SK-N-SH (cell line): ENCODE measurements around the gene IL27RA. TPM values are rescaled to one million over a fixed set of nuclear protein-coding genes. Genes with fewer than 3 reads are reported as not detected.

Source experiments
- CTCF ChIA-PET: fragments of 300-600, 350-600 bp; formaldehyde crosslinking; extraction: SDS; loops from one replicate; lab custom pipeline; 2021; lab: Yijun Ruan, JAX
- POLR2A ChIA-PET: fragments of 350-600 bp; sonication (Branson Sonifier 250); formaldehyde crosslinking; extraction: SDS; loops from one replicate; lab custom pipeline; 2020; ENCODE audit warnings: antibody characterized with exemption, inconsistent platforms; lab: Yijun Ruan, JAX
- DNase-seq: peaks from one replicate; pipeline ENCODE4 v3.0.0; 2012
- H2AFZ ChIP-seq: fragments of 200-600 bp; sonication (generic); 2 replicates; pipeline ENCODE4 v1.8.1; 2016; ENCODE audit warnings: antibody characterized with exemption, mild to moderate bottlenecking, low read depth
- H3F3A ChIP-seq: fragments of 200-600 bp; sonication (generic); replicated peaks from 2 replicates; pipeline ENCODE3; 2016; ENCODE audit warnings: antibody characterized with exemption, mild to moderate bottlenecking; ENCODE audit not compliant: insufficient read depth
- H3K27ac ChIP-seq, 2 experiments: fragments of 200-500 bp in 1 of 2; fragments of 200-600 bp in 1 of 2; sonication (Bioruptor generic) in 1 of 2; sonication (generic), shearing (Covaris generic) in 1 of 2; 2 replicates each; pipeline versions ENCODE4 v1.5.1 to v1.6.1; 2014 to 2016; ENCODE audit warnings: low read depth in 2 of 2, inconsistent platforms in 1 of 2, low read length in 1 of 2, mild to moderate bottlenecking in 1 of 2, mixed read lengths in 1 of 2
- H3K27me3 ChIP-seq: fragments of 200-600 bp; sonication (generic), shearing (Covaris generic); 2 replicates; pipeline ENCODE4 v1.6.1; 2016; ENCODE audit warnings: mixed run types; ENCODE audit not compliant: insufficient read depth
- H3K36me3 ChIP-seq, 2 experiments: fragments of 200-500 bp in 1 of 2; fragments of 200-600 bp in 1 of 2; sonication (Bioruptor generic) in 1 of 2; sonication (generic) in 1 of 2; replicated peaks in 1 of 2; 2 replicates each; pipeline versions ENCODE3 to v1.5.1; 2014 to 2016; ENCODE audit warnings: low read length in 1 of 2, mild to moderate bottlenecking in 1 of 2; ENCODE audit not compliant: insufficient read depth in 2 of 2, control insufficient read depth in 1 of 2
- H3K4me1 ChIP-seq, 2 experiments: fragments of 200-500 bp in 1 of 2; fragments of 200-600 bp in 1 of 2; sonication (Bioruptor generic) in 1 of 2; sonication (generic), shearing (Covaris generic) in 1 of 2; 2 replicates each; pipeline versions ENCODE4 v1.5.1 to v1.6.1; 2014 to 2016; ENCODE audit warnings: low read depth in 1 of 2, low read length in 1 of 2, mixed run types in 1 of 2; ENCODE audit not compliant: insufficient read depth in 2 of 2, control insufficient read depth in 1 of 2
- H3K4me2 ChIP-seq: fragments of 200-600 bp; sonication (generic), shearing (Covaris generic); 2 replicates; pipeline ENCODE4 v1.6.1; 2017; ENCODE audit warnings: mixed run types
- H3K4me3 ChIP-seq, 2 experiments: fragments of 200-500 bp in 1 of 2; fragments of 200-600 bp in 1 of 2; sonication (Bioruptor generic) in 1 of 2; sonication (generic), shearing (Covaris generic) in 1 of 2; 2 replicates each; pipeline versions ENCODE4 v1.5.1 to v1.8.1; 2014 to 2016; ENCODE audit warnings: low read depth in 2 of 2, inconsistent platforms in 1 of 2, low read length in 1 of 2, mild to moderate bottlenecking in 1 of 2, mixed read lengths in 1 of 2, moderate library complexity in 1 of 2
- H3K79me2 ChIP-seq: fragments of 200-600 bp; sonication (generic); 2 replicates; pipeline ENCODE4 v1.8.1; 2017; ENCODE audit warnings: mild to moderate bottlenecking; ENCODE audit not compliant: insufficient read depth
- H3K9ac ChIP-seq: fragments of 200-600 bp; sonication (generic); 2 replicates; pipeline ENCODE4 v1.6.1; 2017; ENCODE audit warnings: mixed run types
- H3K9me2 ChIP-seq: fragments of 200-600 bp; sonication (generic); 2 replicates; pipeline ENCODE4 v1.6.1; 2017; ENCODE audit warnings: mixed run types
- H3K9me3 ChIP-seq: fragments of 200-600 bp; sonication (generic); 2 replicates; pipeline ENCODE4 v1.6.1; 2017; ENCODE audit warnings: mixed run types, mild to moderate bottlenecking, moderate library complexity
- H4K20me1 ChIP-seq: fragments of 200-600 bp; sonication (generic); 2 replicates; pipeline ENCODE4 v1.6.1; 2017; ENCODE audit warnings: mild to moderate bottlenecking, mixed run types; ENCODE audit not compliant: insufficient read depth
- CHD2 ChIP-seq: fragments of 150-350 bp; IDR thresholded peaks from 2 replicates; pipeline ENCODE4 v1.6.1; 2018; ENCODE audit warnings: low read length; ENCODE audit not compliant: partially characterized antibody
- ELF1 ChIP-seq: IDR thresholded peaks from 2 replicates; pipeline ENCODE4 v1.4.0; 2012
- EP300 ChIP-seq, 2 experiments: IDR thresholded peaks; 2 replicates each; pipeline versions ENCODE4 v1.4.0 to v1.6.1; 2012; ENCODE audit warnings: borderline replicate concordance in 1 of 2, low read depth in 1 of 2, low read length in 1 of 2
- EZH2phosphoT487 ChIP-seq: fragments of 200-600 bp; sonication (generic); IDR thresholded peaks from 2 replicates; pipeline ENCODE4 v1.6.1; 2017; ENCODE audit warnings: low read depth, mixed run types, mild to moderate bottlenecking, antibody characterized with exemption, moderate library complexity, borderline replicate concordance
- FOSL2 ChIP-seq: IDR thresholded peaks from 2 replicates; pipeline ENCODE4 v1.4.0; 2012; ENCODE audit warnings: low read depth, mild to moderate bottlenecking, moderate library complexity, borderline replicate concordance
- GATA2 ChIP-seq: sonication (generic); formaldehyde crosslinking; IDR thresholded peaks from 2 replicates; pipeline ENCODE4 v1.5.0; 2020; ENCODE audit warnings: mild to moderate bottlenecking, missing genetic modification reagents
- IRF3 ChIP-seq: fragments of 150-350 bp; IDR thresholded peaks from 2 replicates; pipeline ENCODE4 v1.6.1; 2016; ENCODE audit warnings: mild to moderate bottlenecking, low read depth, low read length
- MAX ChIP-seq: IDR thresholded peaks from 2 replicates; pipeline ENCODE4 v1.4.0; 2012; ENCODE audit warnings: low read depth
- MXI1 ChIP-seq: IDR thresholded peaks from 2 replicates; pipeline ENCODE4 v1.6.1; 2012; ENCODE audit warnings: mild to moderate bottlenecking, low read depth, low read length, improper control_type of control experiment
- NRF1 ChIP-seq: IDR thresholded peaks from 2 replicates; pipeline ENCODE4 v1.6.1; 2012; ENCODE audit warnings: low read depth, mild to moderate bottlenecking, low read length
- PBX3 ChIP-seq: IDR thresholded peaks from 2 replicates; pipeline ENCODE4; 2012
- POLR2AphosphoS5 ChIP-seq: IDR thresholded peaks from 2 replicates; pipeline ENCODE4 v1.6.1; 2012; ENCODE audit warnings: low read depth, low read length
- RCOR1 ChIP-seq: fragments of 150-350 bp; IDR thresholded peaks from 2 replicates; pipeline ENCODE4 v1.6.1; 2017; ENCODE audit warnings: antibody characterized with exemption, low read length
- REST ChIP-seq: IDR thresholded peaks from 2 replicates; pipeline ENCODE4 v1.6.1; 2012; ENCODE audit warnings: mild to moderate bottlenecking, low read depth, low read length, moderate library complexity
- RXRA ChIP-seq: IDR thresholded peaks from 2 replicates; pipeline ENCODE4 v1.4.0; 2012; ENCODE audit warnings: low read depth, mild to moderate bottlenecking, borderline replicate concordance
- SIN3A ChIP-seq: IDR thresholded peaks from 2 replicates; pipeline ENCODE4 v1.6.1; 2012; ENCODE audit warnings: low read depth, mild to moderate bottlenecking, low read length, moderate library complexity, borderline replicate concordance
- TCF12 ChIP-seq: IDR thresholded peaks from 2 replicates; pipeline ENCODE4 v1.4.0; 2012
- TEAD4 ChIP-seq: IDR thresholded peaks from 2 replicates; pipeline ENCODE4 v1.4.0; 2012; ENCODE audit warnings: mild to moderate bottlenecking, borderline replicate concordance; ENCODE audit not compliant: insufficient read depth
- YY1 ChIP-seq: IDR thresholded peaks from 2 replicates; pipeline ENCODE4 v1.4.0; 2012; ENCODE audit warnings: low read depth, mild to moderate bottlenecking
- WGBS: methylation state at CpG from one replicate; pipeline ENCODE4 v1.1.6; 2017; ENCODE audit warnings: low lambda C conversion rate; 5-methylcytosine and 5-hydroxymethylcytosine counted together
- polyA plus RNA-seq, 3 experiments: library from polyadenylated mRNA; depleted of rRNA; stranded (reverse); fragments of >200 nt; gene quantifications; 2 replicates each; pipeline ENCODE4 v1.2.3, GENCODE V29; 2012

IL27RA gene
- polyA plus RNA-seq, 1 of the 3 experiments (the other 2 are of a cell fraction), result 9.3 TPM

DNA sequence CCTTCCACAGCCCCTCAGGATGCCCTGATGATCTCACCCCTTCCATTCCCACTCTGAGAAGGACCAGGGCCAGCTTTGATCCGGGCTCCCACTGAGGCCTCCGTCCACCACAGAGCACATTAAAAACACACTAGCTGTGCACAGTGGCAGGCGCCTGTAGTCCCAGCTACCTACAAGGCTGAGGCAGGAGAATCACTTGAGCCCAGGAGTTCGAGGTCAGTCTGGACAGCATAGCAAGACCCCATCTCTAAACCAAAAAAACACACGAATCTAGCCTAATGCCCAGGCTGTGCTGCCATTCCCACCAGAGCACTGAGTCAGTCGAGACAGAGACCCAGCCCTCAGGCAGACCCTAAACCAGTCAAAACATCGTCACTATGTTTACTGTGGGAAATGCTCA lies 39.5 kb upstream of the IL27RA start:
- no peak overlapping the region for H3K4me3 ChIP-seq
- ChIA-PET POLR2A (no interaction called here), CTCF (interaction anchor here (0.9 to 1.5 kb wide), 2 partner anchors 15 to 40 kb away, joined by 4 to 5 read pairs; partner anchors contain the start of gene IL27RA)
- H3K79me2 ChIP-seq, result no peaks in the 10 kb centered on the region
- TF ChIP-seq RXRA (no peak), IRF3 (no peak), RCOR1 (no peak), EP300 (IDR thresholded peaks at IDR 0.05; ENCODE audit: borderline replicate concordance in 1 of 2, low read depth in 1 of 2, low read length in 1 of 2) (no peak), FOSL2 (no peak), TEAD4 (no peak), MAX (no peak), TCF12 (no peak), YY1 (no peak), NRF1 (no peak), POLR2AphosphoS5 (no peak), PBX3 (no peak), GATA2 (CRISPR knock-in tag) (no peak), REST (no peak), ELF1 (no peak), SIN3A (no peak), MXI1 (no peak), EZH2phosphoT487 (no peak), CHD2 (no peak)
- H3K9me3 ChIP-seq, result no peaks in the 10 kb centered on the region
- H4K20me1 ChIP-seq, result no peaks in the 10 kb centered on the region
- no peaks in the 10 kb centered on the region for H3K9me2 ChIP-seq
- no peak overlapping the region for H3K4me2 ChIP-seq
- H3K4me1 ChIP-seq, result peaks cover 3 to 18% of the 10 kb centered on the region in 2 experiments; a peak in 3 of 4 replicates
- no peaks in the 10 kb centered on the region for H3K27me3 ChIP-seq
- H3F3A ChIP-seq, result peaks cover under 1% of the 10 kb centered on the region
- H3K36me3 ChIP-seq, result no peaks in the 10 kb centered on the region
- no peak overlapping the region for H2AFZ ChIP-seq
- H3K27ac ChIP-seq, result no peak overlapping the region; a peak in 1 of 4 replicates
- no peak overlapping the region for H3K9ac ChIP-seq
- DNase-seq, result no peak
- WGBS, result 94% methylated on average over 6 of the region's 7 CpGs
